AG09319 (cell line): Measurements from ENCODE around the gene DRD3.

Experiments
- DNase-seq: peaks from one replicate; pipeline ENCODE4 v3.0.0-alpha.2; 2010; ENCODE audit warnings: low read depth; ENCODE audit errors: extremely low read depth
- CTCF ChIP-seq: IDR thresholded peaks from 2 replicates; pipeline ENCODE4 v1.5.1; 2011; ENCODE audit warnings: low read depth, mild to moderate bottlenecking, inconsistent platforms, low read length, moderate library complexity

Gene DRD3

DNA sequence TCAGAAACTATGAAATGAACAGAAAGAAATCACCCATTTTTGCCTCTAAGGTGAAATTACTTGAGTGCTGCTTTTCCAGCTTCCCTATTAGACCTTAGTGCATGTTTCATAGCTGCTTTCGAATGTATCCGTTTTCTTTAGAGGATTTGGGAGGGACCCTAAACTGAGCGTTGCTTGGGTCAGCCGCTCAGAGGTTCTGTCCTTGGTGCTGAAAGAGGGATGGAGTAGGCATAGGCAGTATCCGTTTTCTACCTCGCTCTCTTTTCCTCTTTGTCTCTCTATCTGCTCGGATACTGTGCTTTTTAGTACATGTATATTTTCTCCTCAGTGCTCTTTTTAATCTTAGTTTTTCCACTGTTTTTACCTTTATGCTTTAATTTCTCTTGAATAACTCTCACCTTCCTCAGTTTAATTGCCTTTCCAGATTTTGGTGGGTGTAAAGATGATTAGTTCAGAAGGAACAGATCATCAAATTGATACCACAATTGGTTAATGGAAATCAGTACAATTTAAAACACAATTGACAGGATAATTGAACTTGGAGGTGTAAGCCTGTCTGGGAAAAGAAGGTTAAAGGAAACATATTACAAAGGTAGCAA is at the start of gene DRD3:
Gene DRD3 (minus strand): TSS at position 283 of the 599 bp plus-strand sequence. CDS start 7,060 bp downstream, outside the sequence.
- no peak for TF ChIP-seq CTCF
- DNase-seq = no peak

DNA sequence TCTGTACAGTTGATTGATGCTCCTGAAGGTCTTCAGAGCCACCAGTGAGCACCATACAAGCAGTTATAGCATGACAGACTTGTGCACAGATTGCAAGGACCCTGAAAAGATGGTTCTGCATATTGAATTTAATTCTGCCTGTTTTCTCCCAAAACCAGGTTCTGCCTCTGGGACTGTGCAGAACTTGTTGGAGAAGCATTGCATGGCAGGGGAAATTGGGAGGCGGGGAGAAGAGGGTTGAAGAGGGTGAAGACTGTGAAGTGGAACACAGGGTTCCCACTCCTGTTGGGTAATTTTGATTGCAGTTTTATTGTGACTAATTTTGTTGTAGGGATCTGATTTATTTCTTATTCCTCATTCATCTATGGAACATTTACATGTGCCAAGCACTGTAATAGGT is 48.2 kb upstream of the DRD3 start:
- DNase-seq = no peak
- no peak for TF ChIP-seq CTCF

DNA sequence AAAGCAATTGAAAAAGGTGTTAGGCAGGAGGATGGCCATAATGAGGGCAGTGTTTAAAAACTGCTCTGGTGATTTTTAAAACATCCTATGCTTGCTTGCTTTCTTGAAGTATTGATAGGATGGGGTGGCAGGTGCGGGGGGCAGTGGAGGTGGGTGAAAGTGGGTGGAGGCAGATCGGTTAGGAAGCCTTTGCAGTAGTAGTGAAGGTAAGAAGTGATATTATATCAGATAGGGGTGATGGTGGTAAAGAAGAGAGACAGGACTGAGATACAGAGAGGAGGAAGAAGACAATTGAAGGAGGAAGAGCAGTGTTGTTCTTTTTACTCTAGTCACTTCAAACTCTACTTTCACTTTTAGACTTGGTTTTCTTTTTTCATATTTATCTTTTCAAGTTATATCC is 47.5 kb upstream of the DRD3 start:
- DNase-seq = no peak
- TF ChIP-seq CTCF = no peak

DNA sequence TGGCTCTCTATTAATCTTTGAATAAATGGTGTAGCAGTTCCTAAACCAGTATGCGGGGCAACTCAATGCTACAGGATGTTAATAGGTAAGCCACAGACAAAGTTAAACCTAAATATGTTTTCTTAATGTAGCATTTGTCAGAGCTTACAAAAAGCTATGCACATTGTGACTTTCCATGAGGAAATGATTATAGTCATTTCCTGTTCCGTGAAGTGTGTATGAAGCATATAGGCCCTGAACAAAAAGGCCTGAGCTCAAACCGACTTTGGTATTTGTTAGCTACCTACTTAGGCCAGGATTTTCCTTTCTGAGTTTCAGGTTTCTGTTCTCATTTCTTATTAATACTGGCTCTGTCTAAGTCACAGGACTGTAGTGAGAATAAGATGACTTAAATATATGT is 44.3 kb upstream of the DRD3 start:
- no peak for TF ChIP-seq CTCF
- DNase-seq = no peak

DNA sequence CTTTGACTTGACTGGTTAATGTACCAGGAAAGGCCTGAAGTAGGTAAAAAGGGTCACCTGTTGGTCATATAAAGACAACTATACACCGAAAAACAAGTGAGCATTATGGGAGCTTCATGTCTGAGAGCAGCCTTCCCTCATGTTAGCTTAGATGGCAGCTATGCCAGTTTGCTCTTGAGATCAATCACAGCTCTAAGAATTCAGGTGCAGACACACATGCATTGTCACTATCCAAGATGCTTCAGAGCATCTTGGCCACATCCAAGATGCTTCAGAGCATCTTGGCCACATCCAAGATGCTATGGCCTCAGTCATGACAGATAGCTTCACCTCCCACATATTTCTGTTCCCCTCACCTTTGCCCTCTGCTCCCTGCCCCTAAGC is 43.0 kb upstream of the DRD3 start:
- DNase-seq = no peak
- TF ChIP-seq CTCF = no peak

DNA sequence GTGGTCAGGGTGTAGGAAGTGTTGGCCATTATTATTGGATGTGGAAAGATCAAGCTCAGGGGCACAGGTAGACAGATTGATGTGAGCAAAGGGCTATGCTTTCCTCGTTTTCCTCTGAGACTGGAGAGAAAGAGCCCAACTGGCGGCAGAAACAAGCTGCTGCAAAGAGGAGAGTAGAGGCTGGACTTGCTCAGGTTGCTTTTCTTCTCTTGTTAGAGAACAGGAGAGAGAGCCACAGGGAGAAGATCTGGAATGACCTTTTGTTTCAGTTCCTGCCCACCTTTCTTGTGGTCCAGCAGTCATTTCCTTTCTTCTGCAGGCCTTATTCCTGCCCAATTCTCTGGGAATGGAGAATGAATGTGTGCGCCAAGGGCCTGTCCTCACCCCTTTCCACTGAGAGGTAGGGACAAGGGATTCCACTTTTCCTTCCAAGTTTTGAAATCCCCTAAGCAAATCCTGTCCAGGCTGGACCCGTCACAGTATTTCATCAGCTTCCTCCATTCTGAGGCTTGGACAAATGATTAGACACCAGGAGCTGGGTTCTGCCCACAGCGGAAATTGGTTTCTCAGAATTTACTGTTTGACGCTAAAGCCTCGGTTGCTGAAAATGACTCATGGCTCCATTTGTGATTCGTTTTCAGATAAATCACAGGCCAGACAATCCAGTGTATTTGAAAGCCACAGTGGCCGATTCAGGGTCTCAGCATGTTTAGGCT is 42.5 kb upstream of the DRD3 start:
- no peak for DNase-seq
- TF ChIP-seq CTCF = no peak

DNA sequence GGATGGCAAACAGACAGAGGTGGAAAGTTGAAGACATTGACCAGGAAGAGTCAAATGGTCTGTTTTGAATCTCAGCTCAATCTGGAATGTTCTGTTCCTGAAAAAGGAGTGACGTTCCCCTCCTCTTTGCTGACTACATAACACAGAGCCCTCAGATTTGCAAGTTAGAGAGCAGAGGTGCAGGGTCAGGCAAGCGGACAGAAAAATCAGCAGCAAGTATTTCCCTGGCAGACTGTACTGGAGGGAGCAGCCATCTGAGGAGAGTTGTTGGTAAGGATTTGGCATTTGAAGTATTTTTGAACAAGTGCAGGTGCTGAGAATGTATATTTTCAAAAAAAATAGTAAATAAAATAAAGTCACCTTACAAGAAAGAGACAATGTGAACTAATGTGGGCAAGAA is 40.9 kb upstream of the DRD3 start:
- DNase-seq = no peak
- TF ChIP-seq CTCF = no peak
